A549 (cell line): ENCODE data around the gene TGM3.

Source experiments
- CHD4 ChIP-seq: fragments of 200-600 bp; sonication (generic); IDR thresholded peaks from 2 replicates; pipeline ENCODE4 v1.6.1; 2016; ENCODE audit warnings: antibody characterized with exemption, mild to moderate bottlenecking, borderline replicate concordance
- FOSL2 ChIP-seq, 2 experiments: fragments of 450-650 bp in 1 of 2; fragments of >200 bp in 1 of 2; sonication (Bioruptor Twin) in 1 of 2; formaldehyde crosslinking; IDR thresholded peaks; 2 replicates each; pipeline versions ENCODE4 v1.5.0 to v1.6.1; 2016 to 2020; ENCODE audit warnings: mild to moderate bottlenecking in 1 of 2, moderate library complexity in 1 of 2
- JUNB ChIP-seq: fragments of >200 bp; sonication (Bioruptor Twin); formaldehyde crosslinking; IDR thresholded peaks from 2 replicates; pipeline ENCODE4 v1.6.1; 2016
- MAZ ChIP-seq: fragments of 150-350 bp; IDR thresholded peaks from 2 replicates; pipeline ENCODE4 v1.6.1; 2014; ENCODE audit warnings: antibody characterized with exemption, low read depth, low read length, borderline replicate concordance
- POLR2AphosphoS2 ChIP-seq: conservative IDR thresholded peaks from 2 replicates; pipeline ENCODE4 v1.6.1; 2012; ENCODE audit warnings: low read length, improper control_type of control experiment, inconsistent platforms
- TF ChIP-seq, protein P1 (sequence below): fragments of >200 bp; sonication (Bioruptor Twin); formaldehyde crosslinking; IDR thresholded peaks from 3 replicates; pipeline ENCODE4 v1.5.1; 2016
- TF ChIP-seq, protein P2 (sequence below): fragments of 450-650 bp; IDR thresholded peaks from 2 replicates; pipeline ENCODE4 v1.6.1; 2014; ENCODE audit warnings: antibody characterized with exemption

DNA sequence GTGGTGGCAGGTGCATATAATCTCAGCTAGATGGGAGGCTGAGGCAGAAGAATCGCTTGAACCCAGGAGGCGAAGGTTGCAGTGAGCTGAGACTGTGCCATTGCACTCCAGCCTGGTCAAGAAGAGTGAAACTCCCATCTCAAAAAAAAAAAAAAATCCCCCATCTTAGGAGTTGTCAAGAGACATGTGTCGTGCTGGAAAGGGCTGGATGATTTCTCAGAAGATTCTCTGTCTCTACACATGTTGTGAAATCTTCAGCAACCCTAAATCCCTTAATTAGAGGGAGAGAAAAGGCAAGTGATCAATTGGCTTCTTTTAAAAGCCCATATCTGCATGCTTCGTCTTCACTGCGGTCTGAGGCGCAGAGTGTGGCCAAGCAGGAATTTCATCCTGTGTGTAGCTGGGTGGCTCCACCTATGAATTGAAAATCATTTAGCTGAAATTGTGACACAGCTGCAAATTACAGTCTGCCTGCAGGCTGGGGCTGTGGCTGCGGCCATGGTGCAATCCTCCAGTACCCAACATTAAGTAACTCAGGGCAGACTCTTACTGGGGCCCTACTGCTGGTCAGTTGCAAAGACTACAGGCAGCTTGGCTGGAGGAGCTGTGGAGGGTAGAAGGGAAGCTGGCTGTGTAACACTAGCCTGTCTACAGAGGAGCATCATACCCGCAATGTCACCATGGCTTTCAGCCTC lies 3.2 kb upstream of the TGM3 start:
- TF ChIP-seq, protein P1, sequence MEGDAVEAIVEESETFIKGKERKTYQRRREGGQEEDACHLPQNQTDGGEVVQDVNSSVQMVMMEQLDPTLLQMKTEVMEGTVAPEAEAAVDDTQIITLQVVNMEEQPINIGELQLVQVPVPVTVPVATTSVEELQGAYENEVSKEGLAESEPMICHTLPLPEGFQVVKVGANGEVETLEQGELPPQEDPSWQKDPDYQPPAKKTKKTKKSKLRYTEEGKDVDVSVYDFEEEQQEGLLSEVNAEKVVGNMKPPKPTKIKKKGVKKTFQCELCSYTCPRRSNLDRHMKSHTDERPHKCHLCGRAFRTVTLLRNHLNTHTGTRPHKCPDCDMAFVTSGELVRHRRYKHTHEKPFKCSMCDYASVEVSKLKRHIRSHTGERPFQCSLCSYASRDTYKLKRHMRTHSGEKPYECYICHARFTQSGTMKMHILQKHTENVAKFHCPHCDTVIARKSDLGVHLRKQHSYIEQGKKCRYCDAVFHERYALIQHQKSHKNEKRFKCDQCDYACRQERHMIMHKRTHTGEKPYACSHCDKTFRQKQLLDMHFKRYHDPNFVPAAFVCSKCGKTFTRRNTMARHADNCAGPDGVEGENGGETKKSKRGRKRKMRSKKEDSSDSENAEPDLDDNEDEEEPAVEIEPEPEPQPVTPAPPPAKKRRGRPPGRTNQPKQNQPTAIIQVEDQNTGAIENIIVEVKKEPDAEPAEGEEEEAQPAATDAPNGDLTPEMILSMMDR, result no peak
- TF ChIP-seq JUNB, result no peak
- TF ChIP-seq, protein P2, sequence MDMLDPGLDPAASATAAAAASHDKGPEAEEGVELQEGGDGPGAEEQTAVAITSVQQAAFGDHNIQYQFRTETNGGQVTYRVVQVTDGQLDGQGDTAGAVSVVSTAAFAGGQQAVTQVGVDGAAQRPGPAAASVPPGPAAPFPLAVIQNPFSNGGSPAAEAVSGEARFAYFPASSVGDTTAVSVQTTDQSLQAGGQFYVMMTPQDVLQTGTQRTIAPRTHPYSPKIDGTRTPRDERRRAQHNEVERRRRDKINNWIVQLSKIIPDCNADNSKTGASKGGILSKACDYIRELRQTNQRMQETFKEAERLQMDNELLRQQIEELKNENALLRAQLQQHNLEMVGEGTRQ, result no peak
- TF ChIP-seq MAZ, result no peak
- no peak for TF ChIP-seq POLR2AphosphoS2
- TF ChIP-seq FOSL2 (IDR thresholded peaks at IDR 0.05), result no peak
- TF ChIP-seq FOSL2 (CRISPR knock-in tag; IDR thresholded peaks at IDR 0.05), result no peak
- TF ChIP-seq CHD4, result no peak
